K562 (cell line): ENCODE results near the gene BPI. TPM values are rescaled to one million over a fixed set of nuclear protein-coding genes. Genes with fewer than 3 reads are reported as not detected.

Experiments used
- CBFA2T2 ChIP-seq: fragments of 450-650 bp; conservative IDR thresholded peaks from 2 replicates; pipeline ENCODE4 v1.6.1; 2017; ENCODE audit warnings: mild to moderate bottlenecking
- CBX5 ChIP-seq: IDR thresholded peaks from 2 replicates; pipeline ENCODE4 v1.6.1; 2014; ENCODE audit warnings: low read depth, borderline replicate concordance
- polyA plus RNA-seq, 8 experiments: library from polyadenylated mRNA; depleted of rRNA in 4 of 8; stranded (reverse) in 5 of 8; unstranded in 3 of 8; fragments of >200 nt; fragmentation: Nextera tagmentation in 2 of 8; fragmentation: Illumina TruSeq in 1 of 8; extraction: Ambion mirVana in 2 of 8; extraction: Trizol in 1 of 8; gene quantifications; 2 replicates each; pipeline versions ENCODE4 v1.2.1 to v1.2.3, GENCODE V29; 2011 to 2014; ENCODE audit warnings: inconsistent platforms in 1 of 8, missing spikeins in 1 of 8
- total RNA-seq, 7 experiments: library from RNA; depleted of rRNA in 6 of 7; stranded (reverse); fragments of >200 nt in 6 of 7; fragmentation: Illumina TruSeq in 2 of 7; extraction: Trizol in 2 of 7; gene quantifications; 2 replicates each; pipeline versions ENCODE4 v1.2.1 to v1.2.3, GENCODE V29; 2011 to 2021; ENCODE audit warnings: low replicate concordance in 1 of 7
- TF ChIP-seq, protein P1 (sequence below): sonication (generic); formaldehyde crosslinking; IDR thresholded peaks from 2 replicates; pipeline ENCODE4 v1.8.1; 2023; ENCODE audit warnings: mild to moderate bottlenecking, missing genetic modification reagents
- TF ChIP-seq, protein P2 (sequence below): sonication (generic); formaldehyde crosslinking; IDR thresholded peaks from 2 replicates; pipeline ENCODE4 v1.9.0; 2022; ENCODE audit warnings: mild to moderate bottlenecking, missing genetic modification reagents
- TF ChIP-seq, protein P3 (sequence below): sonication (generic); formaldehyde crosslinking; IDR thresholded peaks from 2 replicates; pipeline ENCODE4 v1.8.0; 2022; ENCODE audit warnings: missing genetic modification reagents, mild to moderate bottlenecking, moderate library complexity, borderline replicate concordance
- TF ChIP-seq, protein P4 (sequence below): sonication (generic); formaldehyde crosslinking; IDR thresholded peaks from 2 replicates; pipeline ENCODE4 v1.8.0; 2022; ENCODE audit warnings: missing genetic modification reagents, mild to moderate bottlenecking, borderline replicate concordance

The BPI gene
- total and polyA plus RNA-seq, 9 of the 15 experiments (the other 6 are each of a cell fraction or from before 2014, with no cell fraction given), result not detected

DNA sequence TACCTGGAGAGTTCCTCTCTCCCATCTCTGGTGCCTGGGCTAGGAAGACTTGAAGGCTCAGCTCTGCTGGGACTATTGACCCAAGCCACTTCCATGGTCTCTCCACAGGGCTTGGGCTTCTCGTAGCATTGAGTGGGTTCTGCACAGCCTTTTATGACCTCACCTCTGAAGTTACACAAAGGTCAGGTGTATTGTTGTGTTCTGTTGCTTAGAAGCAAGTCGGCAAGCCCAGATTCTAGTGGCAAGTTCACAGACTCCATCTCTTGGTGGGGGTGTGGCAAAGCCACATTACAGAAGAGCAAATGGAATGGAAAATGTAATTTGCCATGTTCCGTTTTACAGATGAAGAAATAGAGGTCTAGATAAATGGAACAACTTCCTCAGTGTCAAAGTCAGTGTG, 13.5 kb downstream of the BPI start (continued):
- TF ChIP-seq, protein P1, sequence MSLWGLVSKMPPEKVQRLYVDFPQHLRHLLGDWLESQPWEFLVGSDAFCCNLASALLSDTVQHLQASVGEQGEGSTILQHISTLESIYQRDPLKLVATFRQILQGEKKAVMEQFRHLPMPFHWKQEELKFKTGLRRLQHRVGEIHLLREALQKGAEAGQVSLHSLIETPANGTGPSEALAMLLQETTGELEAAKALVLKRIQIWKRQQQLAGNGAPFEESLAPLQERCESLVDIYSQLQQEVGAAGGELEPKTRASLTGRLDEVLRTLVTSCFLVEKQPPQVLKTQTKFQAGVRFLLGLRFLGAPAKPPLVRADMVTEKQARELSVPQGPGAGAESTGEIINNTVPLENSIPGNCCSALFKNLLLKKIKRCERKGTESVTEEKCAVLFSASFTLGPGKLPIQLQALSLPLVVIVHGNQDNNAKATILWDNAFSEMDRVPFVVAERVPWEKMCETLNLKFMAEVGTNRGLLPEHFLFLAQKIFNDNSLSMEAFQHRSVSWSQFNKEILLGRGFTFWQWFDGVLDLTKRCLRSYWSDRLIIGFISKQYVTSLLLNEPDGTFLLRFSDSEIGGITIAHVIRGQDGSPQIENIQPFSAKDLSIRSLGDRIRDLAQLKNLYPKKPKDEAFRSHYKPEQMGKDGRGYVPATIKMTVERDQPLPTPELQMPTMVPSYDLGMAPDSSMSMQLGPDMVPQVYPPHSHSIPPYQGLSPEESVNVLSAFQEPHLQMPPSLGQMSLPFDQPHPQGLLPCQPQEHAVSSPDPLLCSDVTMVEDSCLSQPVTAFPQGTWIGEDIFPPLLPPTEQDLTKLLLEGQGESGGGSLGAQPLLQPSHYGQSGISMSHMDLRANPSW (CRISPR knock-in tag), result no peak
- TF ChIP-seq CBX5 (no peak), CBFA2T2 (no peak)
- TF ChIP-seq, protein P2, sequence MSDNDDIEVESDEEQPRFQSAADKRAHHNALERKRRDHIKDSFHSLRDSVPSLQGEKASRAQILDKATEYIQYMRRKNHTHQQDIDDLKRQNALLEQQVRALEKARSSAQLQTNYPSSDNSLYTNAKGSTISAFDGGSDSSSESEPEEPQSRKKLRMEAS (CRISPR knock-in tag), result no peak
- TF ChIP-seq, protein P3, sequence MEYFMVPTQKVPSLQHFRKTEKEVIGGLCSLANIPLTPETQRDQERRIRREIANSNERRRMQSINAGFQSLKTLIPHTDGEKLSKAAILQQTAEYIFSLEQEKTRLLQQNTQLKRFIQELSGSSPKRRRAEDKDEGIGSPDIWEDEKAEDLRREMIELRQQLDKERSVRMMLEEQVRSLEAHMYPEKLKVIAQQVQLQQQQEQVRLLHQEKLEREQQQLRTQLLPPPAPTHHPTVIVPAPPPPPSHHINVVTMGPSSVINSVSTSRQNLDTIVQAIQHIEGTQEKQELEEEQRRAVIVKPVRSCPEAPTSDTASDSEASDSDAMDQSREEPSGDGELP (CRISPR knock-in tag), result no peak
- TF ChIP-seq, protein P4, sequence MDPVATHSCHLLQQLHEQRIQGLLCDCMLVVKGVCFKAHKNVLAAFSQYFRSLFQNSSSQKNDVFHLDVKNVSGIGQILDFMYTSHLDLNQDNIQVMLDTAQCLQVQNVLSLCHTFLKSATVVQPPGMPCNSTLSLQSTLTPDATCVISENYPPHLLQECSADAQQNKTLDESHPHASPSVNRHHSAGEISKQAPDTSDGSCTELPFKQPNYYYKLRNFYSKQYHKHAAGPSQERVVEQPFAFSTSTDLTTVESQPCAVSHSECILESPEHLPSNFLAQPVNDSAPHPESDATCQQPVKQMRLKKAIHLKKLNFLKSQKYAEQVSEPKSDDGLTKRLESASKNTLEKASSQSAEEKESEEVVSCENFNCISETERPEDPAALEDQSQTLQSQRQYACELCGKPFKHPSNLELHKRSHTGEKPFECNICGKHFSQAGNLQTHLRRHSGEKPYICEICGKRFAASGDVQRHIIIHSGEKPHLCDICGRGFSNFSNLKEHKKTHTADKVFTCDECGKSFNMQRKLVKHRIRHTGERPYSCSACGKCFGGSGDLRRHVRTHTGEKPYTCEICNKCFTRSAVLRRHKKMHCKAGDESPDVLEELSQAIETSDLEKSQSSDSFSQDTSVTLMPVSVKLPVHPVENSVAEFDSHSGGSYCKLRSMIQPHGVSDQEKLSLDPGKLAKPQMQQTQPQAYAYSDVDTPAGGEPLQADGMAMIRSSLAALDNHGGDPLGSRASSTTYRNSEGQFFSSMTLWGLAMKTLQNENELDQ (CRISPR knock-in tag), result no peak
